HEK293 (cell line): Measurements from ENCODE around the gene TPRG1.

Source experiments
- HOXC10 ChIP-seq: sonication (generic); formaldehyde crosslinking; IDR thresholded peaks from 2 replicates; pipeline ENCODE4 v1.8.1; 2023; ENCODE audit warnings: mild to moderate bottlenecking, missing genetic modification reagents
- MYNN ChIP-seq: fragments of 450-650 bp; formaldehyde crosslinking; IDR thresholded peaks from 2 replicates; pipeline ENCODE4 v1.5.1; 2016; ENCODE audit warnings: missing biosample characterization, missing genetic modification characterization, borderline replicate concordance
- OSR2 ChIP-seq: fragments of 450-650 bp; formaldehyde crosslinking; IDR thresholded peaks from 2 replicates; pipeline ENCODE4 v1.5.1; 2016; ENCODE audit warnings: missing biosample characterization, missing genetic modification characterization
- PRDM4 ChIP-seq: fragments of 450-650 bp; formaldehyde crosslinking; IDR thresholded peaks from 2 replicates; pipeline ENCODE4 v1.5.1; 2017; ENCODE audit warnings: missing biosample characterization, missing genetic modification characterization
- SCRT1 ChIP-seq: fragments of 450-650 bp; formaldehyde crosslinking; IDR thresholded peaks from 2 replicates; pipeline ENCODE4 v1.5.1; 2016; ENCODE audit warnings: missing biosample characterization, missing genetic modification characterization, borderline replicate concordance
- SP7 ChIP-seq: fragments of 450-650 bp; formaldehyde crosslinking; IDR thresholded peaks from 2 replicates; pipeline ENCODE4 v1.5.1; 2016; ENCODE audit warnings: missing biosample characterization, missing genetic modification characterization
- ZBTB1 ChIP-seq: fragments of 450-650 bp; formaldehyde crosslinking; IDR thresholded peaks from 2 replicates; pipeline ENCODE4 v1.5.1; 2016; ENCODE audit warnings: missing biosample characterization, missing genetic modification characterization
- ZBTB11 ChIP-seq: fragments of 450-650 bp; formaldehyde crosslinking; conservative IDR thresholded peaks from 2 replicates; pipeline ENCODE4 v1.5.1; 2016; ENCODE audit warnings: low read depth, missing biosample characterization, missing genetic modification characterization
- ZBTB17 ChIP-seq: fragments of 450-650 bp; formaldehyde crosslinking; IDR thresholded peaks from 2 replicates; pipeline ENCODE4 v1.5.1; 2016; ENCODE audit warnings: missing biosample characterization, missing genetic modification characterization
- ZBTB7A ChIP-seq: fragments of 450-650 bp; formaldehyde crosslinking; IDR thresholded peaks from 2 replicates; pipeline ENCODE4 v1.5.1; 2016; ENCODE audit warnings: low read depth, missing biosample characterization, missing genetic modification characterization
- ZNF121 ChIP-seq: fragments of 450-650 bp; formaldehyde crosslinking; IDR thresholded peaks from 2 replicates; pipeline ENCODE4 v1.5.1; 2016; ENCODE audit warnings: missing biosample characterization, missing genetic modification characterization
- ZNF18 ChIP-seq: fragments of 450-650 bp; formaldehyde crosslinking; IDR thresholded peaks from 2 replicates; pipeline ENCODE4 v1.5.1; 2016; ENCODE audit warnings: missing biosample characterization, missing genetic modification characterization
- ZNF202 ChIP-seq: fragments of 450-650 bp; formaldehyde crosslinking; IDR thresholded peaks from 2 replicates; pipeline ENCODE4 v1.5.1; 2016; ENCODE audit warnings: missing biosample characterization, missing genetic modification characterization, borderline replicate concordance
- ZNF391 ChIP-seq: fragments of 450-650 bp; formaldehyde crosslinking; IDR thresholded peaks from 2 replicates; pipeline ENCODE4 v1.5.1; 2016; ENCODE audit warnings: low read depth, missing biosample characterization, missing genetic modification characterization, borderline replicate concordance
- ZNF394 ChIP-seq: fragments of 450-650 bp; formaldehyde crosslinking; IDR thresholded peaks from 2 replicates; pipeline ENCODE4 v1.5.1; 2016; ENCODE audit warnings: missing biosample characterization, missing genetic modification characterization, mild to moderate bottlenecking, moderate library complexity, borderline replicate concordance
- ZNF398 ChIP-seq: fragments of 450-650 bp; formaldehyde crosslinking; IDR thresholded peaks from 2 replicates; pipeline ENCODE4 v1.5.1; 2017; ENCODE audit warnings: missing biosample characterization, missing genetic modification characterization
- ZNF449 ChIP-seq: fragments of 450-650 bp; formaldehyde crosslinking; IDR thresholded peaks from 2 replicates; pipeline ENCODE4 v1.5.1; 2017; ENCODE audit warnings: missing biosample characterization, mild to moderate bottlenecking, missing genetic modification characterization, moderate library complexity
- ZNF530 ChIP-seq: fragments of 450-650 bp; formaldehyde crosslinking; IDR thresholded peaks from 2 replicates; pipeline ENCODE4 v1.5.1; 2016; ENCODE audit warnings: low read depth, missing biosample characterization, missing genetic modification characterization
- ZNF585B ChIP-seq: fragments of 450-650 bp; formaldehyde crosslinking; IDR thresholded peaks from 2 replicates; pipeline ENCODE4 v1.5.1; 2016; ENCODE audit warnings: missing biosample characterization, missing genetic modification characterization
- ZNF600 ChIP-seq: fragments of 450-650 bp; formaldehyde crosslinking; IDR thresholded peaks from 2 replicates; pipeline ENCODE4 v1.5.1; 2016; ENCODE audit warnings: missing biosample characterization, missing genetic modification characterization
- ZNF664 ChIP-seq: fragments of 450-650 bp; formaldehyde crosslinking; IDR thresholded peaks from 2 replicates; pipeline ENCODE4 v1.5.1; 2016; ENCODE audit warnings: missing biosample characterization, missing genetic modification characterization
- ZSCAN23 ChIP-seq: fragments of 450-650 bp; formaldehyde crosslinking; IDR thresholded peaks from 2 replicates; pipeline ENCODE4 v1.5.1; 2016; ENCODE audit warnings: missing biosample characterization, missing genetic modification characterization
- TF ChIP-seq, protein P1 (sequence below): fragments of 450-650 bp; formaldehyde crosslinking; IDR thresholded peaks from 2 replicates; pipeline ENCODE4 v1.5.1; 2016; ENCODE audit warnings: missing biosample characterization, missing genetic modification characterization
- TF ChIP-seq, protein P2 (sequence below): fragments of 450-650 bp; IDR thresholded peaks from 2 replicates; pipeline ENCODE4 v1.5.1; 2018; ENCODE audit warnings: missing biosample characterization, mild to moderate bottlenecking, missing genetic modification characterization

TPRG1 gene

GRCh38 chr3:189324538-189325138 is 152.9 kb downstream of the TPRG1 start (continued):
- TF ChIP-seq, protein P1, sequence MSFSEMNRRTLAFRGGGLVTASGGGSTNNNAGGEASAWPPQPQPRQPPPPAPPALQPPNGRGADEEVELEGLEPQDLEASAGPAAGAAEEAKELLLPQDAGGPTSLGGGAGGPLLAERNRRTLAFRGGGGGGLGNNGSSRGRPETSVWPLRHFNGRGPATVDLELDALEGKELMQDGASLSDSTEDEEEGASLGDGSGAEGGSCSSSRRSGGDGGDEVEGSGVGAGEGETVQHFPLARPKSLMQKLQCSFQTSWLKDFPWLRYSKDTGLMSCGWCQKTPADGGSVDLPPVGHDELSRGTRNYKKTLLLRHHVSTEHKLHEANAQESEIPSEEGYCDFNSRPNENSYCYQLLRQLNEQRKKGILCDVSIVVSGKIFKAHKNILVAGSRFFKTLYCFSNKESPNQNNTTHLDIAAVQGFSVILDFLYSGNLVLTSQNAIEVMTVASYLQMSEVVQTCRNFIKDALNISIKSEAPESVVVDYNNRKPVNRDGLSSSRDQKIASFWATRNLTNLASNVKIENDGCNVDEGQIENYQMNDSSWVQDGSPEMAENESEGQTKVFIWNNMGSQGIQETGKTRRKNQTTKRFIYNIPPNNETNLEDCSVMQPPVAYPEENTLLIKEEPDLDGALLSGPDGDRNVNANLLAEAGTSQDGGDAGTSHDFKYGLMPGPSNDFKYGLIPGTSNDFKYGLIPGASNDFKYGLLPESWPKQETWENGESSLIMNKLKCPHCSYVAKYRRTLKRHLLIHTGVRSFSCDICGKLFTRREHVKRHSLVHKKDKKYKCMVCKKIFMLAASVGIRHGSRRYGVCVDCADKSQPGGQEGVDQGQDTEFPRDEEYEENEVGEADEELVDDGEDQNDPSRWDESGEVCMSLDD (tag by site-specific recombination) = no peak
- TF ChIP-seq OSR2 (peak; percentile 90), ZNF449 (no peak), HOXC10 (CRISPR knock-in tag) (no peak), ZSCAN23 (tag by site-specific recombination) (no peak), ZNF530 (tag by site-specific recombination) (no peak), ZNF398 (tag by site-specific recombination) (no peak), ZNF391 (tag by site-specific recombination) (no peak), ZNF18 (tag by site-specific recombination) (peak; percentile 62), ZNF202 (tag by site-specific recombination) (no peak), ZBTB17 (tag by site-specific recombination) (peak; percentile 38; the same call in 1 of the 2 replicates), ZBTB1 (tag by site-specific recombination) (no peak), ZNF394 (tag by site-specific recombination) (peak; percentile 52; the same call in 1 of the 2 replicates), ZNF121 (tag by site-specific recombination) (no peak), ZBTB7A (no peak), ZNF664 (tag by site-specific recombination) (no peak), SCRT1 (tag by site-specific recombination) (no peak), ZBTB11 (tag by site-specific recombination) (no peak), ZNF600 (tag by site-specific recombination) (peak; percentile 49; the same call in 1 of the 2 replicates), ZNF585B (tag by site-specific recombination) (no peak), SP7 (tag by site-specific recombination) (peak; percentile 91), PRDM4 (tag by site-specific recombination) (peak; percentile 53; the same call in 1 of the 2 replicates), MYNN (tag by site-specific recombination) (no peak)
- TF ChIP-seq, protein P2, sequence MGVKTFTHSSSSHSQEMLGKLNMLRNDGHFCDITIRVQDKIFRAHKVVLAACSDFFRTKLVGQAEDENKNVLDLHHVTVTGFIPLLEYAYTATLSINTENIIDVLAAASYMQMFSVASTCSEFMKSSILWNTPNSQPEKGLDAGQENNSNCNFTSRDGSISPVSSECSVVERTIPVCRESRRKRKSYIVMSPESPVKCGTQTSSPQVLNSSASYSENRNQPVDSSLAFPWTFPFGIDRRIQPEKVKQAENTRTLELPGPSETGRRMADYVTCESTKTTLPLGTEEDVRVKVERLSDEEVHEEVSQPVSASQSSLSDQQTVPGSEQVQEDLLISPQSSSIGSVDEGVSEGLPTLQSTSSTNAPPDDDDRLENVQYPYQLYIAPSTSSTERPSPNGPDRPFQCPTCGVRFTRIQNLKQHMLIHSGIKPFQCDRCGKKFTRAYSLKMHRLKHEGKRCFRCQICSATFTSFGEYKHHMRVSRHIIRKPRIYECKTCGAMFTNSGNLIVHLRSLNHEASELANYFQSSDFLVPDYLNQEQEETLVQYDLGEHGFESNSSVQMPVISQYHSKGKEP = peak; percentile 85
